ENCODE measurements around the gene PHTF1.

DNA sequence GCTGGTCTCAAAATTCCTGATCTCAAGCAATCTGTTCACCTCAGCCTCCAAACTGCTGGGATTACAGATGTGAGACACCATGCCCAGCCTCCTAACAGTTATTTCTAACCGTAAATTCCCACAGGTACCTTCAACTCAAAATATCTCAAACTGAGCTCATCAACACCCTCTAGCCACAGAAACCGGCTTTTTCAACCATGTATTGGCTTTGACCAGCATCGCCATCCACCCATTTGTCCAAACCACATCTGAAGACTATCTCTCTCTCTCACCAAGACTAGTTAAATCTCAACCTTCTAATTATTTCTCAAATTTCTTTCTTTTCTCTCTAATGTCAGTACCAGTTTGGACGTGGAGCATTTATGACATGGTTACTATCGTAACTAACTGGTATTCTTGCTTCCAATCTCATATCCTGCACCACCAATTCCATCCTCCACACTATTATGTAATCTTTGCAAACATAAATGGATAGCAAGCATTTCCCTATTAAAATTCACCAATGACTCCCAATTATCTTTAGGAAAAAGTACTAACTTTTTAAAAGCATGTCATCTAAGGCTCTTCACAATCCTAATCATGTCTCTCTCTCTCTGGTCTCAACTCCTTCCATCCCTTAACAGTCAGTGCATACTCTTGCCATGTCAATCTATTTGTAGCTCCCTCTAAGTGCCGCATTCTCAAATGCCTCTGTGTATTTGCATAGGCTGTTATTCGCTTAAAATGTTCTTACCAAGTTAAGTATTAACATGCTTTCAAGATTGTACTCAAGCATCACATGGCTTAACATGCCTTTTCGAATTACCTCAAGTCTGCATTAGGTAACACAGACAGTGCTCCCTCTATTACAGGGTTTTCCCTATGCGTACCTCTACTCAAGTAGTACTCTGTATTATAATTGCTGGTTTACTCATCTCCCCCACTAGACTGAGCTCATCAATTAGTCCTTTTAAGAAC lies 34.9 kb upstream of the PHTF1 start:
- TF ChIP-seq, protein P1, sequence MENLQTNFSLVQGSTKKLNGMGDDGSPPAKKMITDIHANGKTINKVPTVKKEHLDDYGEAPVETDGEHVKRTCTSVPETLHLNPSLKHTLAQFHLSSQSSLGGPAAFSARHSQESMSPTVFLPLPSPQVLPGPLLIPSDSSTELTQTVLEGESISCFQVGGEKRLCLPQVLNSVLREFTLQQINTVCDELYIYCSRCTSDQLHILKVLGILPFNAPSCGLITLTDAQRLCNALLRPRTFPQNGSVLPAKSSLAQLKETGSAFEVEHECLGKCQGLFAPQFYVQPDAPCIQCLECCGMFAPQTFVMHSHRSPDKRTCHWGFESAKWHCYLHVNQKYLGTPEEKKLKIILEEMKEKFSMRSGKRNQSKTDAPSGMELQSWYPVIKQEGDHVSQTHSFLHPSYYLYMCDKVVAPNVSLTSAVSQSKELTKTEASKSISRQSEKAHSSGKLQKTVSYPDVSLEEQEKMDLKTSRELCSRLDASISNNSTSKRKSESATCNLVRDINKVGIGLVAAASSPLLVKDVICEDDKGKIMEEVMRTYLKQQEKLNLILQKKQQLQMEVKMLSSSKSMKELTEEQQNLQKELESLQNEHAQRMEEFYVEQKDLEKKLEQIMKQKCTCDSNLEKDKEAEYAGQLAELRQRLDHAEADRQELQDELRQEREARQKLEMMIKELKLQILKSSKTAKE (IDR thresholded peaks at IDR 0.05; ENCODE audit: low read depth, poor library complexity, severe bottlenecking) = peak; percentile 33
- TF ChIP-seq LARP7 (IDR thresholded peaks at IDR 0.05) = no peak
- TF ChIP-seq, protein P2, sequence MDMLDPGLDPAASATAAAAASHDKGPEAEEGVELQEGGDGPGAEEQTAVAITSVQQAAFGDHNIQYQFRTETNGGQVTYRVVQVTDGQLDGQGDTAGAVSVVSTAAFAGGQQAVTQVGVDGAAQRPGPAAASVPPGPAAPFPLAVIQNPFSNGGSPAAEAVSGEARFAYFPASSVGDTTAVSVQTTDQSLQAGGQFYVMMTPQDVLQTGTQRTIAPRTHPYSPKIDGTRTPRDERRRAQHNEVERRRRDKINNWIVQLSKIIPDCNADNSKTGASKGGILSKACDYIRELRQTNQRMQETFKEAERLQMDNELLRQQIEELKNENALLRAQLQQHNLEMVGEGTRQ (IDR thresholded peaks at IDR 0.05; ENCODE audit: borderline replicate concordance, low read depth, low read length) = no peak; the same call in 1 of the 2 replicates
- TF ChIP-seq RAD21 (IDR thresholded peaks at IDR 0.05; ENCODE audit: insufficient read depth, low read depth, low read length) = no peak
- TF ChIP-seq SIN3A (IDR thresholded peaks at IDR 0.05; ENCODE audit: low read depth, low read length) = no peak
- no peak for TF ChIP-seq BRCA1 (IDR thresholded peaks at IDR 0.05; ENCODE audit: low read depth, low read length)
